Measurements from ENCODE around the gene ABCB10.

ABCB10 gene

GRCh38 chr1:229471175-229471574 is 87.3 kb downstream of the ABCB10 start:
- DNase-seq (ENCODE audit: low read depth): no peak

DNA sequence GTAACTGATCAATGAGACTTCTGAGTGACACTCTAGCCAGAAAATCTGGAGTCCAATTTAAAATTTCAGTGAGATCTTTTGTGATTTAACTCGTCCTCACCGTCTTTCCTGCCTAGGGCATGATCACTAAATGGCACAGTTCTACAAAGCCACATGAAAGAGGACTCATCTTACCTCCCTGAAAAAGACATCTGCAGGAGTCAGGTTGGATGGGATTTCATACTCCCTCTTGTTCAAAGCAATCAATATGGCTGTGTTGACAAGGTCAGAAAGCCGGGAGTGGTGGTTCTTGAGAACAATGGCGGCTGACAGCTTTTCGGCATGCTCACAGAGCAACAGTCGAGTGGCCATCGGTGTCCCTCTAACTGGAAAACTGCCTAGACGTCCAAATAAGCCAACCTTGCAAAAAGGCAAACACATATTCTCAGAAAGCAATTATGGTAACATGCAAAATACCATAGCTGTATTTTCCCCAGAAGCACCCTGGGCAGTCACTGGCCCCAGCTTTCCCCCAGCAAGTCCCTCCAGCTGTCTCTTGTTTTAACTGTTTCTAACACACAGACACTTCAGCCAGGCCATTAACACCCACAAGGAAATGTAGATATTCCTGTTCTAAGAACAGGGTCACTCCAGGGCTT is 88.0 kb downstream of the ABCB10 start:
- DNase-seq (ENCODE audit: low read depth): no peak

GRCh38 chr1:229466887-229467286 is 91.6 kb downstream of the ABCB10 start:
- DNase-seq (ENCODE audit: low read depth): no peak

Data from CMK (cell line).